Measurements from ENCODE around the gene TET1.

The TET1 gene

DNA sequence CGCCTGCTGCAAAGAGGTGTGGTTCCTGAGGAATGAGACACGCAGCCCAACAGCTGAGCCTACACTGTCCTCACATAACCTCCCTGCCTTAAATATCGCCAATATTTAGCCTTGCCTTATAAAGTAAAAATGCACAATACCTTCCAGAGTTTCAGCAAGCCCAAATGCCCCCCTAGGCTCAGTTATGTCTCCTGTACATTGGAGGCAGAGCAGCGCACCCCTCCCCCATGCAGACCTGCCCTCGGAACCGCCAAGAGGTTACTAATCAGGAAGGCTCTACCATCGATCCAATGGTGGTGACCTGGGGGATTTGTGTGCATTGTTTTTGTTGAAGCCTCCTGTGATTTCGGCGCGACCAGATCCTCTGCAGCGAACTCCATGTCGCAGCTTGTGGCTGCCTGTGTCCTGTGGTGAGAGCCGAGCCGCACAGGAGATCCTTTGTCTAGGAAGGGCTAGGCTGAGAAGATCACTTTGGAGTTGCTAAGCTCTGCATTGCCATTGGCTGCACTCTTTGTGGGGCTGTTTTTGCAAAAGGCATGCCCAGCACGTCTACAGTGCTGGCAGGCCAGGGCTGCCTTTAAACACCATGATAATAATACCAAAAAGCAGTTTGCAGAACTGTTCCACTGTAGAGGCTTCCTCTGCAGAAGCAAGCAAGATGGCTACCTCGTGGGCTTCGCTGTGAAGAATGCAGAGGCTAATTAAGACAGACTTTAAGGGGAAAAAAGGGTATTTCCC is 40.1 kb downstream of the TET1 start:
- Histone ChIP-seq H3K4me2 (ENCODE audit: low read length) (peak overlapping the region; percentile 92), H3K27me3 (ENCODE audit: control insufficient read depth, insufficient read depth, low read length) (no peaks in the 10 kb centered on the region), H3K36me3 (ENCODE audit: control insufficient read depth, insufficient read depth, low read length) (no peaks in the 10 kb centered on the region), H3K9me3 (ENCODE audit: control insufficient read depth, low read length) (no peaks in the 10 kb centered on the region), H3K4me1 (peaks cover 9% of the 10 kb centered on the region), H3K27ac (peak overlapping the region; percentile 79), H2AFZ (peak overlapping the region; percentile 91), H3K9ac (no peak overlapping the region), H3K79me2 (peaks cover 9% of the 10 kb centered on the region), H3K4me3 (ENCODE audit: low read depth, low read length) (peak overlapping the region; percentile 71)
- TF ChIP-seq, protein P1, sequence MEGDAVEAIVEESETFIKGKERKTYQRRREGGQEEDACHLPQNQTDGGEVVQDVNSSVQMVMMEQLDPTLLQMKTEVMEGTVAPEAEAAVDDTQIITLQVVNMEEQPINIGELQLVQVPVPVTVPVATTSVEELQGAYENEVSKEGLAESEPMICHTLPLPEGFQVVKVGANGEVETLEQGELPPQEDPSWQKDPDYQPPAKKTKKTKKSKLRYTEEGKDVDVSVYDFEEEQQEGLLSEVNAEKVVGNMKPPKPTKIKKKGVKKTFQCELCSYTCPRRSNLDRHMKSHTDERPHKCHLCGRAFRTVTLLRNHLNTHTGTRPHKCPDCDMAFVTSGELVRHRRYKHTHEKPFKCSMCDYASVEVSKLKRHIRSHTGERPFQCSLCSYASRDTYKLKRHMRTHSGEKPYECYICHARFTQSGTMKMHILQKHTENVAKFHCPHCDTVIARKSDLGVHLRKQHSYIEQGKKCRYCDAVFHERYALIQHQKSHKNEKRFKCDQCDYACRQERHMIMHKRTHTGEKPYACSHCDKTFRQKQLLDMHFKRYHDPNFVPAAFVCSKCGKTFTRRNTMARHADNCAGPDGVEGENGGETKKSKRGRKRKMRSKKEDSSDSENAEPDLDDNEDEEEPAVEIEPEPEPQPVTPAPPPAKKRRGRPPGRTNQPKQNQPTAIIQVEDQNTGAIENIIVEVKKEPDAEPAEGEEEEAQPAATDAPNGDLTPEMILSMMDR (IDR thresholded peaks at IDR 0.05) = no peak

DNA sequence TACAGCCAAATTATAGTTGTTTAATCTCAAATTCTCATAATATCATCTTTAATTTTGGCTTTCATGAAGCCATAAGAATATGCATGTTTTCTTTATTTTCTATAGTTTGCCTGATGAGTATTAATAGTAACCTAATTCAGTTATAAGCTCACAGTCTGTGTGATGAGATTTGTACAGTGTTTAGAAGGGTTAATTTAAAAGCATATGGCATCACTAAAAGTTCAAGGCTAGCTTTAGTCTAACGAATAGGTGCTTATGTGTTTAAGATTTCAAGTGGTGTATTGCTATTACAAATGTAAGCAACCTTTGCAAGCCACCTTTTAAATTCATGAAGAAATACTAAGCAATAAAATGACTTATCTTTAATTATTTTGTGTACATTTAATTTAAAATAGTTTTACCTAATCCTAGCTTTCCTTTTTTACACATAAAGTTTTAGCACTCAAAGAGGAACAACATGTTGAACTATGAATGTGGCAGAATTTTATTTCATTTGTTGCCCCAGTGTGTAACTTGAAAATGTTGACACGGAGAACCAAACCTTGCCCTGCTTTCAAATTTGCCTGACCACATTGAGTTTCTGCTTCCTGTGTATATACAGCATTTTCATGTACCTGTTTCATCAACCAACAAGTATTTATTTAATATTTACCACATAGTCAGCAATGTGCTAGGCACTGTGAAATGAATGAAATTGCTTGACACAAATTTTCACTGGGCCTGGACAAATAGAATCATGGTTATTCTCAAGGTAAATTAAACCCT is 41.5 kb downstream of the TET1 start:
- H3K4me2 ChIP-seq (ENCODE audit: low read length) = peak overlapping the region; percentile 92
- H3K79me2 ChIP-seq = peaks cover 9% of the 10 kb centered on the region
- H3K27ac ChIP-seq = no peak overlapping the region
- H3K4me3 ChIP-seq (ENCODE audit: low read depth, low read length) = no peak overlapping the region
- TF ChIP-seq, protein P1 (IDR thresholded peaks at IDR 0.05) = no peak
- H3K4me1 ChIP-seq = peaks cover 9% of the 10 kb centered on the region
- H3K9me3 ChIP-seq (ENCODE audit: control insufficient read depth, low read length) = no peaks in the 10 kb centered on the region
- H3K36me3 ChIP-seq (ENCODE audit: control insufficient read depth, insufficient read depth, low read length) = no peaks in the 10 kb centered on the region
- H3K9ac ChIP-seq = no peak overlapping the region
- no peak overlapping the region for H2AFZ ChIP-seq
- H3K27me3 ChIP-seq (ENCODE audit: control insufficient read depth, insufficient read depth, low read length) = no peaks in the 10 kb centered on the region

DNA sequence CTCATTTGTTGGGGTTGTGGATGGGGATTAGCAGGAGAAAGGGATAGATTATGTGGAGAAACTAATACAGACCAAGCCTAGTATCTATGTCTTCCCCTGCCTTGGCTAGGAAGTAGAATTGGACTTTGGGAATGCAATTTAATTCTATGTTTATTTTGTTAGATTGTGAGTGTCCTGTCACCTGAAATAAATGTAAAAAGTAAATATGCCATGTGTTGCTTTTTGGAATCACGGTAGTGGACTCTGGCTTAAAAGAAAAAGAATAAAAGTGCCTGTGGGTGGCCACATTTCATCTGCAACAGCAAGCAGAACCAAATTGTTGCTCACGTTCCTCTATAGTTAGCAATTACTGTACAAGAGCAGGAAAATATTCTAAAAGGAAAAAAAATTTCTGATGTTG is 42.3 kb downstream of the TET1 start:
- Histone ChIP-seq H3K4me2 (ENCODE audit: low read length) (no peak overlapping the region), H2AFZ (no peak overlapping the region), H3K36me3 (ENCODE audit: control insufficient read depth, insufficient read depth, low read length) (no peaks in the 10 kb centered on the region), H3K27me3 (ENCODE audit: control insufficient read depth, insufficient read depth, low read length) (no peaks in the 10 kb centered on the region), H3K27ac (no peak overlapping the region), H3K4me3 (ENCODE audit: low read depth, low read length) (no peak overlapping the region), H3K9me3 (ENCODE audit: control insufficient read depth, low read length) (no peaks in the 10 kb centered on the region), H3K9ac (no peak overlapping the region), H3K4me1 (peaks cover 9% of the 10 kb centered on the region), H3K79me2 (peaks cover 9% of the 10 kb centered on the region)
- TF ChIP-seq, protein P1 (IDR thresholded peaks at IDR 0.05) = no peak

- Histone ChIP-seq H3K79me2 (peaks cover 18% of the 10 kb centered on the region), H3K9ac (no peak overlapping the region), H2AFZ (no peak overlapping the region), H3K9me3 (ENCODE audit: control insufficient read depth, low read length) (no peaks in the 10 kb centered on the region), H3K4me1 (peaks cover 9% of the 10 kb centered on the region), H3K36me3 (ENCODE audit: control insufficient read depth, insufficient read depth, low read length) (no peaks in the 10 kb centered on the region), H3K27me3 (ENCODE audit: control insufficient read depth, insufficient read depth, low read length) (no peaks in the 10 kb centered on the region), H3K4me2 (ENCODE audit: low read length) (no peak overlapping the region), H3K4me3 (ENCODE audit: low read depth, low read length) (no peak overlapping the region), H3K27ac (no peak overlapping the region)
- TF ChIP-seq, protein P1 (IDR thresholded peaks at IDR 0.05) = no peak
Observed at GRCh38 chr10:68603766-68604165, 43.6 kb downstream of the TET1 start.
